Measurements from ENCODE around the gene ADORA1.

Gene ADORA1

GRCh38 chr1:203153989-203154821, 26.7 kb downstream of the ADORA1 start:
- no peaks in the 10 kb centered on the region for H3K79me2 ChIP-seq (ENCODE audit: insufficient read depth, low read length)
- no peak overlapping the region for H3K4me2 ChIP-seq (ENCODE audit: insufficient read depth, low read length)
- no peak overlapping the region for H2AFZ ChIP-seq (ENCODE audit: low read depth, low read length)
- H3K4me1 ChIP-seq (ENCODE audit: insufficient read depth, low read length) = no peaks in the 10 kb centered on the region
- H4K20me1 ChIP-seq (ENCODE audit: insufficient read depth, low read length) = no peaks in the 10 kb centered on the region; the same call in 1 of the 2 replicates
- no peaks in the 10 kb centered on the region for H3K9me3 ChIP-seq (ENCODE audit: insufficient read depth, low read length, severe bottlenecking)
- DNase-seq (no peak), ATAC-seq (ENCODE audit: insufficient read depth, low read depth) (no peak)
- no peak overlapping the region for H3K27ac ChIP-seq (ENCODE audit: low read length)
- TF ChIP-seq EZH2 (IDR thresholded peaks at IDR 0.05; ENCODE audit: borderline replicate concordance, low read depth, low read length, severe bottlenecking) (no peak), CTCF (IDR thresholded peaks at IDR 0.05; ENCODE audit: borderline replicate concordance, extremely low read depth, low read length, poor library complexity, severe bottlenecking) (no peak)
- H3K36me3 ChIP-seq (ENCODE audit: insufficient read depth, low read length) = no peaks in the 10 kb centered on the region
- H3K9ac ChIP-seq (ENCODE audit: low read depth, low read length) = no peak overlapping the region
- no peak overlapping the region for H3K4me3 ChIP-seq (ENCODE audit: low read depth in 1 of 2, low read length in 2 of 2)
- H3K27me3 ChIP-seq (ENCODE audit: insufficient read depth, low read length, poor library complexity) = peaks cover 31% of the 10 kb centered on the region

DNA sequence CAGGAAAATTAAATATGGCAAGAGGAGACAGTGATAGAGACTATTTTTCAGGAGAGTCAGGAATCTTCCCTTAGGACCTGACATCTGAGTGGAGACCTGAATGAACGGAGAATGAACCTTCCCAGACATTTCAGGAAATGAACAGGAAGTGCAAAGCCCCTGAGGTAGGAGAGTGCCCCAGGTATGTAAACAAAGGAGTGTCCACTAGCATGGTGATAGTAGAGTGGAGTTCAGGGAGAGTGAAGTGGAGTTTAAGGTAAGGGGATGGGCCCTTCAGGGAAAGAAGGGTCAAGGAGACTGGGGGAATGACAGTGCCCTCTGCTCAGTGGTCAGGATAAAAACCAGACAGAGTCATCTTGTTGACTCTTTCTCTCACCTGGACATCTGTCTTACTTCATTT, 28.8 kb downstream of the ADORA1 start:
- H3K9ac ChIP-seq (ENCODE audit: low read depth, low read length) = no peak overlapping the region
- H4K20me1 ChIP-seq (ENCODE audit: insufficient read depth, low read length) = no peaks in the 10 kb centered on the region; the same call in 1 of the 2 replicates
- H3K79me2 ChIP-seq (ENCODE audit: insufficient read depth, low read length) = no peaks in the 10 kb centered on the region
- no peak overlapping the region for H2AFZ ChIP-seq (ENCODE audit: low read depth, low read length)
- H3K9me3 ChIP-seq (ENCODE audit: insufficient read depth, low read length, severe bottlenecking) = no peaks in the 10 kb centered on the region
- no peaks in the 10 kb centered on the region for H3K4me1 ChIP-seq (ENCODE audit: insufficient read depth, low read length)
- H3K27ac ChIP-seq (ENCODE audit: low read length) = no peak overlapping the region
- ATAC-seq (ENCODE audit: insufficient read depth, low read depth) (no peak), DNase-seq (no peak)
- H3K27me3 ChIP-seq (ENCODE audit: insufficient read depth, low read length, poor library complexity) = peaks cover 20% of the 10 kb centered on the region
- TF ChIP-seq EZH2 (IDR thresholded peaks at IDR 0.05; ENCODE audit: borderline replicate concordance, low read depth, low read length, severe bottlenecking) (no peak), CTCF (IDR thresholded peaks at IDR 0.05; ENCODE audit: borderline replicate concordance, extremely low read depth, low read length, poor library complexity, severe bottlenecking) (no peak)
- H3K36me3 ChIP-seq (ENCODE audit: insufficient read depth, low read length) = no peaks in the 10 kb centered on the region
- no peak overlapping the region for H3K4me2 ChIP-seq (ENCODE audit: insufficient read depth, low read length)
- no peak overlapping the region for H3K4me3 ChIP-seq (ENCODE audit: low read depth in 1 of 2, low read length in 2 of 2)

GRCh38 chr1:203158423-203158822, 30.9 kb downstream of the ADORA1 start:
- Histone ChIP-seq H3K27ac (ENCODE audit: low read length) (no peak overlapping the region), H3K4me2 (ENCODE audit: insufficient read depth, low read length) (no peak overlapping the region), H3K4me3 (ENCODE audit: low read depth in 1 of 2, low read length in 2 of 2) (no peak overlapping the region), H3K36me3 (ENCODE audit: insufficient read depth, low read length) (no peaks in the 10 kb centered on the region), H3K9ac (ENCODE audit: low read depth, low read length) (no peak overlapping the region), H4K20me1 (ENCODE audit: insufficient read depth, low read length) (no peaks in the 10 kb centered on the region; the same call in none of the 2 replicates), H2AFZ (ENCODE audit: low read depth, low read length) (no peak overlapping the region), H3K79me2 (ENCODE audit: insufficient read depth, low read length) (no peaks in the 10 kb centered on the region), H3K9me3 (ENCODE audit: insufficient read depth, low read length, severe bottlenecking) (no peaks in the 10 kb centered on the region), H3K4me1 (ENCODE audit: insufficient read depth, low read length) (no peaks in the 10 kb centered on the region), H3K27me3 (ENCODE audit: insufficient read depth, low read length, poor library complexity) (peaks cover 23% of the 10 kb centered on the region)
- ATAC-seq (ENCODE audit: insufficient read depth, low read depth) (no peak), DNase-seq (no peak)
- TF ChIP-seq EZH2 (IDR thresholded peaks at IDR 0.05; ENCODE audit: borderline replicate concordance, low read depth, low read length, severe bottlenecking) (no peak), CTCF (IDR thresholded peaks at IDR 0.05; ENCODE audit: borderline replicate concordance, extremely low read depth, low read length, poor library complexity, severe bottlenecking) (no peak)
